Measurements from ENCODE around the gene ABCA1. TPM values are rescaled to one million over a fixed set of nuclear protein-coding genes. Genes with fewer than 3 reads are reported as not detected.

ABCA1 gene
- total RNA-seq, 4 donors from 2014 or later: 101 to 182 (median 151) TPM

DNA sequence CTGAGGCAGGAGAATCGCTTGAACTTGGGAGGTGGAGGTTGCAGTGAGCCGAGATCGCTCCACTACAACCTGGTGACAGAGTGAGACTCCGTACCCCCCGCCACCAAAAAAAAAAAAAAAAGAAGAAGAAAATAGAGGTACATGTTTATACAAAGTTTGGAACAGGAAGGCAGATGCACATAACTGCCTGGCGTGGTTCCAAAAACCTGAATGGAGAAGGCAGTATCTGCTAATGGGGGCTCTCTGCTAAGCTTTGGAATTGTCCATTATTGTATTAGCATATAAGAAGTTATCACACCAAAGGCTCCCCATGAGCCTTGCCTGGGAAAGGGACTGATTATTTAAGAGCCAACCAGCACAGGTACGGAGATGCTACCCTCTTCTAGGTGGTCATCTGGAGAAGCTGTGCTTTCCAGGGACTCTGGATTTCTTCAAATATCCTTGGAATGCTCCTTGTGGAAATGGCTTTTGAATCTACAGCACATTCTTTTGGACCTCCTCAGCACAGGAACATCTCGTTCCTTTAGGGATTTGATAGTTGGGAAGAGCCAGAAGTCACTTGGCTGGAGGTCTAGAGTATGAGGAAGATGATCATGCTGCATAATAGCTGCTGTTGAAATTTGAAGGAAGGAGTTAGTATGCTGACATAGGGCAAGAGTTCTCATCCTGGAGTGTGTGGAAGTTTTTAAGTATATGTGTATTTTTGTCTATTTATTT lies 42.5 kb upstream of the ABCA1 start:
- TF ChIP-seq, protein P1, sequence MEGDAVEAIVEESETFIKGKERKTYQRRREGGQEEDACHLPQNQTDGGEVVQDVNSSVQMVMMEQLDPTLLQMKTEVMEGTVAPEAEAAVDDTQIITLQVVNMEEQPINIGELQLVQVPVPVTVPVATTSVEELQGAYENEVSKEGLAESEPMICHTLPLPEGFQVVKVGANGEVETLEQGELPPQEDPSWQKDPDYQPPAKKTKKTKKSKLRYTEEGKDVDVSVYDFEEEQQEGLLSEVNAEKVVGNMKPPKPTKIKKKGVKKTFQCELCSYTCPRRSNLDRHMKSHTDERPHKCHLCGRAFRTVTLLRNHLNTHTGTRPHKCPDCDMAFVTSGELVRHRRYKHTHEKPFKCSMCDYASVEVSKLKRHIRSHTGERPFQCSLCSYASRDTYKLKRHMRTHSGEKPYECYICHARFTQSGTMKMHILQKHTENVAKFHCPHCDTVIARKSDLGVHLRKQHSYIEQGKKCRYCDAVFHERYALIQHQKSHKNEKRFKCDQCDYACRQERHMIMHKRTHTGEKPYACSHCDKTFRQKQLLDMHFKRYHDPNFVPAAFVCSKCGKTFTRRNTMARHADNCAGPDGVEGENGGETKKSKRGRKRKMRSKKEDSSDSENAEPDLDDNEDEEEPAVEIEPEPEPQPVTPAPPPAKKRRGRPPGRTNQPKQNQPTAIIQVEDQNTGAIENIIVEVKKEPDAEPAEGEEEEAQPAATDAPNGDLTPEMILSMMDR (IDR thresholded peaks at IDR 0.05; ENCODE audit: low read depth): no peak

DNA sequence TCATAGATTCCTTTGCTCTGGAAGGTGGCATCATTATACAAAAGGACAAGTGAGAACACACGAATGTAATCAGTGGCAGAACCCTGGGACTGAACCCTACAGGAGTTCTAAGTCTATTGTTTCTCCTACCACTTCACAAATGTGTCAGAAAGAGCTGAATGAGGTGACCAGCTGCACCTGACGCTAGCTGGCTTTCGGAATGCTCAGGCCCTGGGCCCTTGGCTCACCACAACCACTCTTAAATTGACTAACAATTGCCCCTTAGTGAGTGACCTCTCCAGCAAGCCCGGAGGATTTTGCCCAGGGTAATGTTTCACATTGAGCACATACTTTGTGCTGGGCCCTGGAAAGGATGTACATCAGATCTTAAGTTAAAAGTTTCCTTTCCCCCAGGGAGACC lies 41.2 kb upstream of the ABCA1 start:
- TF ChIP-seq, protein P1 (IDR thresholded peaks at IDR 0.05; ENCODE audit: low read depth): no peak

DNA sequence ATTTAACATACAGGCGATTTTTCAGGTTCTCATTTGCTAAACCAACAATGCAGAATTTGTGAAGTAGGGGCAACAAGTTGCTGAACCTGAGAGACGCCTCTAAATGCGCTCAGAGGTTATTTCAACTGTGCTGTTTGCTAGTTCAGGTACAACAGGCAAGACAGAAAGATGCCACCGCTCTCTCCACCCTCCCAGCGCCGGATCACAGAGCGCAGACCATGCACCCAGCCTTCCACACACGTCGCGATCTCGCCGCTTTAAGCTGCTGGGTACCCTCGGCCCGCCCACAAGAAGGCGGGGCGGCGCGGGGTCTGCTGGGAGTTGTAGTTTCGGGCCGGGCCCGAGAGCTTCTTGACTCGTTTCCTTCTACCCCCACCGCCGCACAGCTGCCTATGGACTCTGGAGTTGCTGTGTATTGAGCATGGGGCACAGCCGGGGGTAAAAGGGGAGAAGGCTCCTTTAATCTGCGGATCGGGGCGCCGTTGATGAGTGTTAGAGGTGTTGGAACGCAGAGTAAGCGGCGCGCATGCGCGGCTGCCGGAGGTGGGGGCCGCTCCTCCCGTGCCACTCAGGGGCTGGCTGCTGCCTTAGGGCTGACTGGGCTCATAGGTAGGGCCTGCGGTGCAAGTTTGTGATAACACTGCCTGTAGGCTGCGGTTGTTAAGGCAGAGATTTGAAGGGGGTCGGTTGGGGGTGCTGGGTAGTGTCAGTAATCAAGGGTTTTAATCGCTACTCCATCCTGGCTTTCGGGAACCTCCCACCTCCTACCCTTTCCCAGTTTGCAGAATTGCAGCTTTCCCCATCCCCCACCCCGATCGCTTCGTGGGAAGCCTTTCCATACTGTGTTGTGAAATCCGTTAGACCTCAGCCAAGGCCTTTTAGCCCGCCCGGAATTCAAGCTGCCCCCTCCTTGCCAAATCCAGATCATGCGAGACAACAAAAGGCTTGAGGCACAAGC lies 40.3 kb upstream of the ABCA1 start:
- TF ChIP-seq, protein P1 (IDR thresholded peaks at IDR 0.05; ENCODE audit: low read depth): no peak

DNA sequence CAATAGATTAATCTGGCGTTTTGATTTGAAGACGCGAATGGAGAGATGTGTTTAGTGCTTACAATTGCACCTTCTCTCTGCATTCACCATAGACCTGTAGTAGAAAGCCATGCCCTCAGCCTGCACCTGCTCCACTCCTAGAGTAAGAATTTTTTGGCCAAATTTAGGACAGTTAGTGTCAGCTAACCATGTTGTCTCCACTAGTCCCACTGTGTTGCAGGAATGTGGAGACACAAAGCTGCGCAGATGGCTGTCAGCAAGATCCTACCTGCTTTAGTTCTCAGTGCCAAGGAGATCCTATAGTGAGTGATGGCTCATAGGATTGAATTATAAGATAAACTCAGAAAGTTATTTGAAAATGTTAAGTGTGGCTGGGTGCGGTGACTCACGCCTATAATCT lies 35.1 kb upstream of the ABCA1 start:
- TF ChIP-seq, protein P1 (IDR thresholded peaks at IDR 0.05; ENCODE audit: low read depth): no peak

DNA sequence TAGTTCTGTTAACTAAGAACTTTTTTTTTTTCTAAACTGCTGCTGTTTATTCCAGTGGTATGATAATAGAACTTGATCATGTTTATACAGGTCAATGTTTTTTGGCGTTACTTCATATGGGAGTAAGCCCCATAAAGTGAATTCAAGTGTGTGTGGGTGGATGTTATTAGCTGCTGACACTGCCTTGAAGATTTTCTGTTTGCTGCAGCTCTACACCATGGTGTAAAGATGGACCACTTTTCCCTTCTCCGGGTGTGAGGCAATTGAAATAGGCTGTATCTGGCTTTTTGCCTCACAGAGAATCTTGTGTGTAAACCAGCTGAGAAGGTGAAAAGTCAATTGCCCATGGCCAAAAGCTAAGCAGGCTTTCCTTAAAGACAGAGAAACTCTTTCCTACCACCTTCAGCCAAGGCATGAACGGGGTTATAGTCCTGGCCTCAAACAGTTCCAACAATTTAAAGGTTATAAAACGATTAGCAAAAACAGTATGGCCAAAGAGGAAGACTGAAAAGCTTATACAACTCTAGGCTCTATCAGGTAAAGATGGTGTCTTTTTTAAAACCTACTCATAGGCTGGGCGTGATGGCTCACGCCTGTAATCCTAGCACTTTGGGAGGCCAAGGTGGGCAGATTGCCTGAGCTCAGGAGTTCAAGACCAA lies 33.9 kb upstream of the ABCA1 start:
- TF ChIP-seq, protein P1 (IDR thresholded peaks at IDR 0.05; ENCODE audit: low read depth): no peak

DNA sequence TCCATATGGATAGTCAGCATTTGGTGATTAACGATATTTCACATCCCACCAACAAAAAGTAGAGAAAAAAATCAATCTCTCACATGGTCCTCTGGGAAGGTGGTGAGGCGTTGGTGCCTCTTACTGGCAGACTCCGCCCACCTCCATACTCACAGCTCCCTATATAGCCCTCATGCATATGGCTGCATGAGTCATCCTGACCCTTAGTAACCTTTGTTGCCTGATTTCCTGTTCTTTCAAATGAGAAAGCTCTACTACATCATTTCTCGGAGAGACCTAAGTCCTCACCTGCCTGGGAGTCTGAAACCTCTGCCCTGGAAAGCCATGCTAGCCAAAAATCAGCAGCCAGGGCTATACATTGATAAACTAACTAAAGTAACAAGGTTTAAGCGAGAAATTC lies 33.3 kb upstream of the ABCA1 start:
- TF ChIP-seq, protein P1 (IDR thresholded peaks at IDR 0.05; ENCODE audit: low read depth): no peak

DNA sequence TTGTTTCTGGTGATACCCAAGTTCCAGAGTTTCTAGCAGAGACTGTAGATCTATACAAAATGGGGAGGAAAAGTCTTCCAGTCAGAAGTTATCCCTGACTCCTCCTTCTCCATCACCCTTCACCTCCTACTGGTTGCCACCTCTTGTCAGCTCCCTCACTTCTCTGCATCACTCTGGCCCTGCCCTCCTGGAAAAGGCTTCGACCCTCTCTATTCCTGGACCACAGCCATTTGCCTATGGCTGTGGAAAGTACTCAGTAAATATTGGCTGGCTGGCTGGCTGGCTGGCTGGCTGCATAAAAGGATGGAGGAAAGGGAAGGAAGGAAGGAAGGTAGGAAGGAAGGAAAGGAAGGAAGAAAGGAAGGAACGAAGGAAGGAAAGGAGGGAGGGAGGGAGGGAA lies 32.7 kb upstream of the ABCA1 start:
- TF ChIP-seq, protein P1 (IDR thresholded peaks at IDR 0.05; ENCODE audit: low read depth): no peak
